Kidney epithelial cell (primary cell): ENCODE measurements around the gene DCLRE1C. TPM values are rescaled to one million over a fixed set of nuclear protein-coding genes. Genes with fewer than 3 reads are reported as not detected.
"Not testable (repeated sequence)": the region's sequence is repeated elsewhere in the genome, so short reads cannot be mapped to it uniquely, and the experiment has no call there.

Source experiments
- DNase-seq: peaks from one replicate; pipeline ENCODE4 v3.0.0-alpha.2; 2010; ENCODE audit warnings: low read depth
- H3K27me3 ChIP-seq: 2 replicates; pipeline ENCODE4 v1.6.0; 2011; ENCODE audit warnings: low read length; ENCODE audit not compliant: control insufficient read depth, insufficient read depth
- H3K36me3 ChIP-seq: 2 replicates; pipeline ENCODE4 v1.5.1; 2011; ENCODE audit warnings: low read length; ENCODE audit not compliant: control insufficient read depth, insufficient read depth
- H3K4me3 ChIP-seq: 2 replicates; pipeline ENCODE4 v1.5.1; 2011; ENCODE audit warnings: low read depth, mild to moderate bottlenecking, control low read depth, low read length
- total RNA-seq: library from RNA; depleted of rRNA; stranded (reverse); fragments of >200 nt; gene quantifications from 2 replicates; pipeline ENCODE4 v1.2.3, GENCODE V29; 2015
- TF ChIP-seq, protein P1 (sequence below): IDR thresholded peaks from 2 replicates; pipeline ENCODE4 v1.5.1; 2011; ENCODE audit warnings: mild to moderate bottlenecking, moderate library complexity, low read length, control low read depth, inconsistent platforms; ENCODE audit not compliant: insufficient read depth, poor library complexity, severe bottlenecking

Gene DCLRE1C
- total RNA-seq, 1 donor from 2014 or later: 10.3 TPM

DNA sequence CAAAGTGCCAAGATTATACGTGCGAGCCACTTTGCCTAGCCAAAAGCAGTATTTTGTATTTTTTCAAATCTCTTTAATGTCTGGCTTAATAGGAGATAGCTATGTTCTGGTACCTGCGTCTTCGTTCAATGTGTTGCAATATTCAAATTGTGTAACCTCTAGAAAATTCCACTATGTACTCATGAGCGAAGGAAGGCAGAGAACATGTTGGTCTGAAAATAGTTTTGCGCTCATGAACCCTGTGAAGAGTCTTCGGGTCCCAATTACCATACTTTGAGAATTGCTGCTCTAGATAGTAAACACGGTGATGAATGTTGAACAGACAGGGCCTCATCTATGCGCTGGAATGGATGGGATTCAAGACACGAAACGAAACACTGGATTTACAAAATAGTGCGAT, 78.0 kb downstream of the DCLRE1C start:
- Histone ChIP-seq H3K4me3 (no peak overlapping the region), H3K36me3 (no peaks in the 10 kb centered on the region), H3K27me3 (no peaks in the 10 kb centered on the region)
- TF ChIP-seq, protein P1, sequence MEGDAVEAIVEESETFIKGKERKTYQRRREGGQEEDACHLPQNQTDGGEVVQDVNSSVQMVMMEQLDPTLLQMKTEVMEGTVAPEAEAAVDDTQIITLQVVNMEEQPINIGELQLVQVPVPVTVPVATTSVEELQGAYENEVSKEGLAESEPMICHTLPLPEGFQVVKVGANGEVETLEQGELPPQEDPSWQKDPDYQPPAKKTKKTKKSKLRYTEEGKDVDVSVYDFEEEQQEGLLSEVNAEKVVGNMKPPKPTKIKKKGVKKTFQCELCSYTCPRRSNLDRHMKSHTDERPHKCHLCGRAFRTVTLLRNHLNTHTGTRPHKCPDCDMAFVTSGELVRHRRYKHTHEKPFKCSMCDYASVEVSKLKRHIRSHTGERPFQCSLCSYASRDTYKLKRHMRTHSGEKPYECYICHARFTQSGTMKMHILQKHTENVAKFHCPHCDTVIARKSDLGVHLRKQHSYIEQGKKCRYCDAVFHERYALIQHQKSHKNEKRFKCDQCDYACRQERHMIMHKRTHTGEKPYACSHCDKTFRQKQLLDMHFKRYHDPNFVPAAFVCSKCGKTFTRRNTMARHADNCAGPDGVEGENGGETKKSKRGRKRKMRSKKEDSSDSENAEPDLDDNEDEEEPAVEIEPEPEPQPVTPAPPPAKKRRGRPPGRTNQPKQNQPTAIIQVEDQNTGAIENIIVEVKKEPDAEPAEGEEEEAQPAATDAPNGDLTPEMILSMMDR: no peak
- no peak for DNase-seq

DNA sequence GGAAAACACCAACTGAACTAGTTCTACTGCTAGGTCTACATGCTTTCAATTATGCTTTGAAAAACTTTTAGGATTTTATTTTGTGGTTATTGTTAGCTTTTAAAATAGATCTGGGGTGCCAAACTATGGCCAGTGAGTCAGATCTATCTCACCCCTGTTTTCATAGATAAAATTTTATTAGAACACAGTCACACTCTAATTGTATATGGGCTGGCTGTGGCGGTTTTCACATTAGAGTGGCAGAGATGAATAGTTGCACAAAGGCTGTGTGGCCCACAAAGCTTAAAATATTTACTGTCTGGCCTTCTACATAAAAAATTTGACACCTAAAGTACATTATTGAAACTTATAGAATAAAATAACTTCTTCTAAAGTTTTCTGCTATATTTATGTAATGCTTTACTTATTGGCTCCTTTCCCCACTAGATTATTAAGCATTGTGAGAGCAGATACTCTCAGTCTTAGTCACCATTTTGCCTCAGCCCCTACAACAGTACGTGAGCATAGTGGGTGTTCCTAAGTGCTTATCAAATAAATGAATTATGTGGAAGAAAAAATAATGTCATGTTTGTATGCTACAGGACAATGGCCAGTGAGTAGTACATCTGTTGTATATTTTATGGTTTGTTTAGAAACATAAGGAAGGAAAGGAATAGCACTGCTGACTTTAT, 80.7 kb downstream of the DCLRE1C start:
- Histone ChIP-seq H3K4me3 (no peak overlapping the region), H3K36me3 (no peaks in the 10 kb centered on the region), H3K27me3 (no peaks in the 10 kb centered on the region)
- TF ChIP-seq, protein P1: no peak
- no peak for DNase-seq

DNA sequence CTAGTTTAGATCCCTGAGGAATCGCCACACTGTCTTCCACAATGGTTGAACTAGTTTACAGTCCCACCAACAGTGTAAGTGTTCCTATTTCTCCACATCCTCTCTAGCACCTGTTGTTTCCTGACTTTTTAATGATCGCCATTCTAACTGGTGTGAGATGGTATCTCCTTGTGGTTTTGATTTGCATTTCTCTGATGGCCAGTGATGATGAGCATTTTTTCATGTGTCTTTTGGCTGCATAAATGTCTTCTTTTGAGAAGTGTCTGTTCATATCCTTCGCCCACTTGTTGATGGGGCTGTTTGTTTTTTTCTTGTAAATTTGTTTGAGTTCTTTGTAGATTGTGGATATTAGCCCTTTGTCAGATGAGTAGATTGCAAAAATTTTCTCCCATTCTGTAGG, 89.0 kb downstream of the DCLRE1C start:
- not testable (repeated sequence) for H3K36me3 ChIP-seq, DNase-seq

DNA sequence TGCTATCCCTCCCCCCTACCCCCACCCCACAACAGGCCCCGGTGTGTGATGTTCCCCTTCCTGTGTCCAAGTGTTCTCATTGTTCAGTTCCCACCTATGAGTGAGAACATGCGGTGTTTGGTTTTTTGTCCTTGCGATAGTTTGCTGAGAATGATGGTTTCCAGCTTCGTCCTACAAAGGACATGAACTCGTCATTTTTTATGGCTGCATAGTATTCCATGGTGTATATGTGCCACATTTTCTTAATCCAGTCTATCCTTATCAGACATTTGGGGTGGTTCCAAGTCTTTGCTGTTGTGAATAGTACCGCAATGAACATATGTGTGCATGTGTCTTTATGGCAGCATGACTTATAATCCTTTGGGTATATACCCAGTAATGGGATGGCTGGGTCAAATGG, 89.4 kb downstream of the DCLRE1C start:
- DNase-seq: not testable (repeated sequence)

More for the DNA sequence above, 89.0 kb downstream of the DCLRE1C start:
- not testable (repeated sequence) for H3K27me3 ChIP-seq, H3K4me3 ChIP-seq

DNA sequence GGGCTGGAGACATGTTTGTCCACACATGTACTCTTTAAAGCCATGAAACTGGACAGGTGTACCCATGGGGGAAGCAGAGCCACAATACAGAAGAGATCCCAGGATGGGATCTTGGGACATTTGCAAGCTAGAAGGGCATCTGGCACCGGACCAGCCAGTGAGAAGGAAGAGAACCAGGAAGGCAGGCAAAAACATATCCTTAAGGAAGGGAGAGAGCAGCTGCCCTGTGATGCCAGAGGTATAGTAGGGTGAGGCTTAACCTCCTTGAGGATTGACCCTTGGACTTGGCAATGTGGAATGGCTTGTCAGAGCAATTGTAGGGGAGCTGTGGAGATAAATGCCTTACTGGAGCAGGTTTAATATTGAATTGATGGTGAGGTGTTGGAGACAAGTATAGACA, 93.1 kb downstream of the DCLRE1C start:
- Histone ChIP-seq H3K27me3 (no peaks in the 10 kb centered on the region), H3K4me3 (no peak overlapping the region), H3K36me3 (peaks cover 2% of the 10 kb centered on the region)
- DNase-seq: no peak
- TF ChIP-seq, protein P1: no peak

More for the DNA sequence above, 89.4 kb downstream of the DCLRE1C start:
- not testable (repeated sequence) for H3K36me3 ChIP-seq, H3K27me3 ChIP-seq, H3K4me3 ChIP-seq

DNA sequence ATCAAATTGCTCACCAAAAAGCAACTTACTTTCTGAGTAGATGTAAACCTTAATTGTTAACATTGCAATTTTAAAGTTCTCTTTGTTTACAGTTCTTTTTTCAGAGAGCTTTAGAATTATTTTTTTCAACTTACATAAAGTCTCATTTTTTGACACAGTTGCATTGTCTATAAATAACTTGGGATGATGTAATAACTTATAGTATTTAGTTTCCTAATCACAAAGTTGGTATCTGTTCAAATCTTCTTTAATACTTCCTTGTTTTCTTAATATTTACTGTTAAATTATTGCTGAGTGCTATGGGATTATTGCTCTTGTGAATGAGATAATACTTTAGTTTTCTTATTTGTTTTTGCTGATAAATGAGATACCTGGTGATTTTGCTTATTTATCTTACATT, 94.1 kb downstream of the DCLRE1C start:
- H3K27me3 ChIP-seq: no peaks in the 10 kb centered on the region
- H3K36me3 ChIP-seq: peaks cover 2% of the 10 kb centered on the region
- no peak overlapping the region for H3K4me3 ChIP-seq
- DNase-seq: no peak
- TF ChIP-seq, protein P1: no peak

DNA sequence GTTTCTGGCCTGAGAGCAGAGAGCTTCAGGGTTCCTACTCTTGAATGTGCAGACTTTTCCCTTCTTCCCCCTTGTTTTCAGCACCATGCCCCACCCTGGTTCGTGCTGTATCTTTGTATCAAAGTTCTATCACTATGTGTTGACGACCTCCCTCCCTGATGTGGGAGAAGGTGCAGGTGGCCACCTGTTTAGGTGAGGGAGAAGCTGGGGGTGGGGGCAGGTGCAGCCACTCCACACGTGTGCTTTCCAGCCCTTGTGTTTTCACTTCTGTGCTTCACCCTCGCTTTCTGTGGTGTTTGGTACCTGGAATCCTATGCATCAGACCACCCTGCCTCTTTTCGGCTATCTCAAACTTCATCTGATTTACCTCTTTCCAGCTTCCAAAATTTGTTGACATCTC, 94.9 kb downstream of the DCLRE1C start:
- Histone ChIP-seq H3K36me3 (peaks cover 2% of the 10 kb centered on the region), H3K27me3 (no peaks in the 10 kb centered on the region), H3K4me3 (no peak overlapping the region)
- DNase-seq: no peak
- TF ChIP-seq, protein P1: no peak
